ENCODE results near the gene BEX4. TPM values are rescaled to one million over a fixed set of nuclear protein-coding genes. Genes with fewer than 3 reads are reported as not detected.

The BEX4 gene
- total and polyA plus RNA-seq, 2 of the 4 experiments (the other 2 are of a cell fraction), result 0.54 to 6.8 TPM

DNA sequence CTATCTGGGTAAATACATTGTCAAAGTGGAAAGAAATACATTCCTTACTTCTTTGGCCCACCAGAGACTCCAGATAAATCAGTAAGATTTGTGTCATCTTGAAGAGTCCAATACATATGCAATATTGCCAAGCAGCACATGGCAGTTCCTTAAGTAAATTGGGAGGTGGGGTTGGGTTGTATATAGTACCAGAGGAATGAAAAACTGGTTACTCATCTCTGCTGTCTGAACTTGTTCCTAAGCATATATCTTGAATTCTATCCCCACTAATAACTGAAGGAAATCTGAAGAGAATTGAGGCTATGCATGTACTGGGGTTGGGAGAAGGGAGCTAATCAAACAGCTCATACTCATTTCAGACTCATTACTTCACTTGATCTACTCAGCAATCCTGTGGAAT, 25.2 kb downstream of the BEX4 start:
- TF ChIP-seq MXI1 (IDR thresholded peaks at IDR 0.05; ENCODE audit: borderline replicate concordance, low read depth, low read length) (no peak), MAFK (IDR thresholded peaks at IDR 0.05; ENCODE audit: low read depth, low read length) (no peak), RFX5 (IDR thresholded peaks at IDR 0.05; ENCODE audit: low read depth, low read length) (no peak), RCOR1 (IDR thresholded peaks at IDR 0.05; ENCODE audit: insufficient replicate concordance, low read length) (no peak), CEBPB (IDR thresholded peaks at IDR 0.05; ENCODE audit: low read depth, low read length) (no peak), SMC3 (IDR thresholded peaks at IDR 0.05; ENCODE audit: low read depth, low read length) (no peak), USF2 (IDR thresholded peaks at IDR 0.05; ENCODE audit: low read depth, low read length) (no peak), MAZ (IDR thresholded peaks at IDR 0.05; ENCODE audit: borderline replicate concordance, low read depth, low read length) (no peak), NFE2L2 (IDR thresholded peaks at IDR 0.05; ENCODE audit: low read depth, low read length) (no peak), POLR2A (IDR thresholded peaks at IDR 0.05; ENCODE audit: low read depth, low read length) (no peak), FOS (IDR thresholded peaks at IDR 0.05; ENCODE audit: low read depth, low read length) (no peak), RAD21 (IDR thresholded peaks at IDR 0.05; ENCODE audit: low read length) (no peak), CHD1 (IDR thresholded peaks at IDR 0.05; ENCODE audit: low read depth, low read length) (no peak), BHLHE40 (IDR thresholded peaks at IDR 0.05; ENCODE audit: low read depth, low read length) (no peak)
- TF ChIP-seq, protein P1, sequence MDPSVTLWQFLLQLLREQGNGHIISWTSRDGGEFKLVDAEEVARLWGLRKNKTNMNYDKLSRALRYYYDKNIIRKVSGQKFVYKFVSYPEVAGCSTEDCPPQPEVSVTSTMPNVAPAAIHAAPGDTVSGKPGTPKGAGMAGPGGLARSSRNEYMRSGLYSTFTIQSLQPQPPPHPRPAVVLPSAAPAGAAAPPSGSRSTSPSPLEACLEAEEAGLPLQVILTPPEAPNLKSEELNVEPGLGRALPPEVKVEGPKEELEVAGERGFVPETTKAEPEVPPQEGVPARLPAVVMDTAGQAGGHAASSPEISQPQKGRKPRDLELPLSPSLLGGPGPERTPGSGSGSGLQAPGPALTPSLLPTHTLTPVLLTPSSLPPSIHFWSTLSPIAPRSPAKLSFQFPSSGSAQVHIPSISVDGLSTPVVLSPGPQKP (IDR thresholded peaks at IDR 0.05; ENCODE audit: borderline replicate concordance, low read depth, low read length), result no peak
- TF ChIP-seq, protein P2, sequence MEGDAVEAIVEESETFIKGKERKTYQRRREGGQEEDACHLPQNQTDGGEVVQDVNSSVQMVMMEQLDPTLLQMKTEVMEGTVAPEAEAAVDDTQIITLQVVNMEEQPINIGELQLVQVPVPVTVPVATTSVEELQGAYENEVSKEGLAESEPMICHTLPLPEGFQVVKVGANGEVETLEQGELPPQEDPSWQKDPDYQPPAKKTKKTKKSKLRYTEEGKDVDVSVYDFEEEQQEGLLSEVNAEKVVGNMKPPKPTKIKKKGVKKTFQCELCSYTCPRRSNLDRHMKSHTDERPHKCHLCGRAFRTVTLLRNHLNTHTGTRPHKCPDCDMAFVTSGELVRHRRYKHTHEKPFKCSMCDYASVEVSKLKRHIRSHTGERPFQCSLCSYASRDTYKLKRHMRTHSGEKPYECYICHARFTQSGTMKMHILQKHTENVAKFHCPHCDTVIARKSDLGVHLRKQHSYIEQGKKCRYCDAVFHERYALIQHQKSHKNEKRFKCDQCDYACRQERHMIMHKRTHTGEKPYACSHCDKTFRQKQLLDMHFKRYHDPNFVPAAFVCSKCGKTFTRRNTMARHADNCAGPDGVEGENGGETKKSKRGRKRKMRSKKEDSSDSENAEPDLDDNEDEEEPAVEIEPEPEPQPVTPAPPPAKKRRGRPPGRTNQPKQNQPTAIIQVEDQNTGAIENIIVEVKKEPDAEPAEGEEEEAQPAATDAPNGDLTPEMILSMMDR (conservative IDR thresholded peaks at IDR 0.05; ENCODE audit: low read depth, low read length), result no peak
- H4K5ac ChIP-seq (ENCODE audit: low read depth, low read length), result no peak overlapping the region
- no peak overlapping the region for H2AFZ ChIP-seq (replicated peaks; ENCODE audit: low read length, poor library complexity)
- H3K4me2 ChIP-seq (ENCODE audit: low read depth, low read length), result no peak overlapping the region
- H3K4me3 ChIP-seq (ENCODE audit: insufficient read depth, low read depth, low read length), result no peak overlapping the region
- H3K4ac ChIP-seq (ENCODE audit: low read depth, low read length), result no peak overlapping the region
- H4K91ac ChIP-seq (ENCODE audit: insufficient read depth, low read depth, low read length), result no peak overlapping the region
- no peak overlapping the region for H4K8ac ChIP-seq (ENCODE audit: low read depth in 2 of 2, low read length in 2 of 2)
- H3K9ac ChIP-seq (ENCODE audit: low read depth, low read length), result no peak overlapping the region
- no peaks in the 10 kb centered on the region for H3K79me1 ChIP-seq (ENCODE audit: low read depth in 1 of 2, low read length in 2 of 2)
- POLR2A ChIA-PET (ENCODE audit: unreplicated experiment), result no interaction called here
- no peak overlapping the region for H2BK15ac ChIP-seq (ENCODE audit: low read depth, low read length)
- H2BK120ac ChIP-seq (ENCODE audit: low read depth, low read length), result no peak overlapping the region
- H2AK9ac ChIP-seq (replicated peaks; ENCODE audit: low read depth, low read length, poor library complexity), result no peak overlapping the region
- no peak overlapping the region for H3K27ac ChIP-seq (ENCODE audit: insufficient read depth, low read length)
- dilution Hi-C loops (cut with HindIII; ENCODE audit: low sequenced_read_pairs, unreplicated experiment), result no loop called here
- no peak overlapping the region for H2BK5ac ChIP-seq (ENCODE audit: low read depth, low read length, poor library complexity, severe bottlenecking)
- intact Hi-C loops (cut with micrococcal nuclease), result no loop called here
- no peaks in the 10 kb centered on the region for H3K9me1 ChIP-seq (ENCODE audit: insufficient read depth, low read length)
- H3K4me1 ChIP-seq (ENCODE audit: control insufficient read depth, insufficient read depth, low read length), result no peaks in the 10 kb centered on the region
- ATAC-seq (ENCODE audit: low read depth) (no peak), DNase-seq (no peak)
- H3K9me3 ChIP-seq (ENCODE audit: control insufficient read depth, insufficient read depth, low read length), result no peaks in the 10 kb centered on the region
- CTCF ChIA-PET, result no interaction called here
- in situ Hi-C loops (cut with MboI; ENCODE audit: low sequenced_read_pairs), result no loop called here
- no peaks in the 10 kb centered on the region for H4K20me1 ChIP-seq (ENCODE audit: insufficient read depth, low read length)
- H2BK20ac ChIP-seq (ENCODE audit: low read depth, low read length), result no peak overlapping the region
- H3K18ac ChIP-seq (ENCODE audit: low read depth, low read length), result no peak overlapping the region
- no peak overlapping the region for H2AK5ac ChIP-seq (ENCODE audit: low read depth, low read length)
- H3K56ac ChIP-seq (ENCODE audit: extremely low read depth, insufficient read depth, low read length), result no peak overlapping the region
- no peak overlapping the region for H3K23ac ChIP-seq (ENCODE audit: low read depth, low read length)
- H3K36me3 ChIP-seq (ENCODE audit: control insufficient read depth, insufficient read depth, low read length), result no peaks in the 10 kb centered on the region
- BruUV-seq (replicated peaks), result no TSS peak
- H3K27me3 ChIP-seq (ENCODE audit: control insufficient read depth, insufficient read depth, low read length), result peaks cover 7% of the 10 kb centered on the region
- no peak overlapping the region for H3K14ac ChIP-seq (replicated peaks; ENCODE audit: low read depth, low read length)
